Breast epithelium (tissue), 3 donors: Measurements from ENCODE around the gene CHRNA1.

Experiments
- POLR2A ChIP-seq: fragments of 450-650 bp; IDR thresholded peaks from one replicate; pipeline ENCODE4 v1.6.1; 2016; ENCODE audit warnings: antibody characterized with exemption, mild to moderate bottlenecking, moderate library complexity
- POLR2AphosphoS5 ChIP-seq, 3 donors: sonication (generic); formaldehyde crosslinking; IDR thresholded peaks; one replicate each; pipeline ENCODE4 v1.6.1; 2017; ENCODE audit warnings: antibody characterized with exemption in 3 of 3
- TF ChIP-seq, protein P1 (sequence below), 3 donors: fragments of 450-650 bp; IDR thresholded peaks; one replicate each; pipeline ENCODE4 v1.5.1; 2016 to 2017; ENCODE audit warnings: antibody characterized with exemption in 3 of 3, mild to moderate bottlenecking in 3 of 3, moderate library complexity in 3 of 3

DNA sequence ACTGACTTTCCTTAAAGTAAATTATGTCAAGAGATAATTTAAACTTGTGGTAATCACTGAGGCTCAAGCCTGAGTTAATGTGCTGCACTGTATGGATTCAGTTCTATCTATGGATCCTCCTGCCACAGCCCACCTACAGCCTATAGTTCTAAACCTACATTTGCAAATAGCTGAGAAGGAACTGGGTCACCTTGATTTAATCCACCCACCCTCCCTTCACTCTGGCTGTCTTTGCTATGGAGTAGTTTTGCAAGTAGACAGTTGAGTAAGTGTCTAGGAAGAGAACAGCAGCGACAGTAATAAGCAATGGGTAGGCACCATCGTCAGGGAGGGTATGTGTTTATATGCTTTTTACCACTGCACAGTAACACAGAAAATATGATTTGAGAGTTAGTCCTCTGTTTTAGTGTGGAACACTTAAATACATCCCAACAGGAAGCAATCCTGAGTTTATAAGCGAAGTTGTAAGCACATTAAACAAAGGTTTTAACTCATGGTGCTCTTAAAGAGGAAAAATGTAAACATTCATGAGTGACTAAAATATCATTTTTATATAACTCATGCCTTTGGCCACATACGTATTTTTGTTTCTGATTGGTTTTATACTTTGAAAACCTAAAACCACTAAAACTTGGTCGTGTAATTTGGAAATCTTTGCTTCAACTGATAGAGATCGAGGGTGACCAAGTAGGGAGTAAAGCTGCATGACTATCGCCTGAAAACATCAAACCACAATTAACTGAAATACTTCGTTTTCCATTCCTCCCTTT, 36.3 kb upstream of the CHRNA1 start:
- TF ChIP-seq, protein P1, sequence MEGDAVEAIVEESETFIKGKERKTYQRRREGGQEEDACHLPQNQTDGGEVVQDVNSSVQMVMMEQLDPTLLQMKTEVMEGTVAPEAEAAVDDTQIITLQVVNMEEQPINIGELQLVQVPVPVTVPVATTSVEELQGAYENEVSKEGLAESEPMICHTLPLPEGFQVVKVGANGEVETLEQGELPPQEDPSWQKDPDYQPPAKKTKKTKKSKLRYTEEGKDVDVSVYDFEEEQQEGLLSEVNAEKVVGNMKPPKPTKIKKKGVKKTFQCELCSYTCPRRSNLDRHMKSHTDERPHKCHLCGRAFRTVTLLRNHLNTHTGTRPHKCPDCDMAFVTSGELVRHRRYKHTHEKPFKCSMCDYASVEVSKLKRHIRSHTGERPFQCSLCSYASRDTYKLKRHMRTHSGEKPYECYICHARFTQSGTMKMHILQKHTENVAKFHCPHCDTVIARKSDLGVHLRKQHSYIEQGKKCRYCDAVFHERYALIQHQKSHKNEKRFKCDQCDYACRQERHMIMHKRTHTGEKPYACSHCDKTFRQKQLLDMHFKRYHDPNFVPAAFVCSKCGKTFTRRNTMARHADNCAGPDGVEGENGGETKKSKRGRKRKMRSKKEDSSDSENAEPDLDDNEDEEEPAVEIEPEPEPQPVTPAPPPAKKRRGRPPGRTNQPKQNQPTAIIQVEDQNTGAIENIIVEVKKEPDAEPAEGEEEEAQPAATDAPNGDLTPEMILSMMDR (IDR thresholded peaks at IDR 0.05), result no peak
- TF ChIP-seq POLR2A, result no peak
- no peak for TF ChIP-seq POLR2AphosphoS5 (IDR thresholded peaks at IDR 0.05)
